Stimulated activated CD8-positive, alpha-beta memory T cell treated with anti-CD3 and anti-CD28 coated beads, Interleukin-15, amount 100 ng/mL, for 24 hours (primary cell): ENCODE results near the gene CEACAM16.

Experiments
- DNase-seq: peaks from one replicate; pipeline ENCODE4 v3.0.0-alpha.2; 2020; ENCODE audit warnings: low read depth

Gene CEACAM16

GRCh38 chr19:44746616-44746945, 47.6 kb downstream of the CEACAM16 start:
- DNase-seq = no peak

GRCh38 chr19:44746946-44747738, 48.2 kb downstream of the CEACAM16 start:
- DNase-seq = peak; percentile 88

GRCh38 chr19:44747739-44748425, 48.9 kb downstream of the CEACAM16 start:
- no peak for DNase-seq

GRCh38 chr19:44748426-44749254, 49.7 kb downstream of the CEACAM16 start, which contains the start of gene BCL3:
BCL3 (plus strand) TSS chr19:44748708; CDS start chr19:44748791, 83 bp downstream.
- DNase-seq = no peak

- no peak for DNase-seq
These were observed 50.3 kb downstream of the CEACAM16 start for GRCh38 chr19:44749292-44749691.

- no peak for DNase-seq
These were observed 51.0 kb downstream of the CEACAM16 start for GRCh38 chr19:44749994-44750393.

GRCh38 chr19:44752123-44752815, 53.3 kb downstream of the CEACAM16 start:
- no peak for DNase-seq

- peak; percentile 75 for DNase-seq
These were observed 54.1 kb downstream of the CEACAM16 start for GRCh38 chr19:44752816-44753625.

GRCh38 chr19:44753626-44753931, 54.6 kb downstream of the CEACAM16 start:
- no peak for DNase-seq

- DNase-seq = peak; percentile 43
These were observed 55.2 kb downstream of the CEACAM16 start for GRCh38 chr19:44753932-44754749.

GRCh38 chr19:44754750-44755080, 55.8 kb downstream of the CEACAM16 start:
- no peak for DNase-seq

GRCh38 chr19:44755219-44755618, 56.3 kb downstream of the CEACAM16 start:
- no peak for DNase-seq

- no peak for DNase-seq
These were observed 57.2 kb downstream of the CEACAM16 start for GRCh38 chr19:44756089-44756562.

GRCh38 chr19:44757057-44757734, 58.2 kb downstream of the CEACAM16 start:
- DNase-seq = no peak

GRCh38 chr19:44757735-44758505, 59.0 kb downstream of the CEACAM16 start:
- DNase-seq = no peak

- DNase-seq = no peak
These were observed 59.6 kb downstream of the CEACAM16 start for GRCh38 chr19:44758596-44758995.

- no peak for DNase-seq
These were observed 60.3 kb downstream of the CEACAM16 start for GRCh38 chr19:44759083-44759804.
